ENCODE results near the gene SUZ12. TPM values are rescaled to one million over a fixed set of nuclear protein-coding genes. Genes with fewer than 3 reads are reported as not detected.
A peak's percentile ranks its signal among the peaks of the same experiment; 100 is the strongest.

Gene SUZ12
- total RNA-seq, 2 donors from 2014 or later, result 32.6 to 41.7 TPM

DNA sequence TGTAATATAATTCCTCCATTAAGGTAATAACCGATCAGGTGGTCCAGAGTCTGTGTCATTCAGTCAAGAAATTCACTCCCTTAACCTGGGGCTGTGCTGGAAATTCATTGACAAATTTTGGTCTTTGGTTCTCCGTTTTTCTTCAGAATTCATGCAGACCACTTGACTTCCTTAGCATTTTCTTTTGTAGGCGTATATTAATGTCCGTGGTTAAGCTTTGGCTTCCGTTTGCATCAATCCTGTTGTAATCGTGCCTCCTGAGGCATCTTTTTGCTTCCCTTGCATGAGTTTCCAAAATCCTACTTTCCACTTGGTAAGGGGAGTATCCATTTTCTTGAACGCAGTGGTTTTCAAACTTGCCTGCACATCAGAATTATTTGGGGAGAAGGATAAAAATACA, 79.4 kb downstream of the SUZ12 start:
- H3K9me3 ChIP-seq (ENCODE audit: control insufficient read depth, low read length), result no peaks in the 10 kb centered on the region
- H3K9me3 Mint-ChIP-seq, result no peaks in the 10 kb centered on the region
- peaks cover 24% of the 10 kb centered on the region for H3K36me3 ChIP-seq (ENCODE audit: control insufficient read depth, insufficient read depth, low read length)
- H3K4me3 Mint-ChIP-seq, result no peak overlapping the region
- no peak overlapping the region for H3K27ac Mint-ChIP-seq
- no peaks in the 10 kb centered on the region for H3K4me1 Mint-ChIP-seq
- DNase-seq, result no peak
- TF ChIP-seq, protein P1, sequence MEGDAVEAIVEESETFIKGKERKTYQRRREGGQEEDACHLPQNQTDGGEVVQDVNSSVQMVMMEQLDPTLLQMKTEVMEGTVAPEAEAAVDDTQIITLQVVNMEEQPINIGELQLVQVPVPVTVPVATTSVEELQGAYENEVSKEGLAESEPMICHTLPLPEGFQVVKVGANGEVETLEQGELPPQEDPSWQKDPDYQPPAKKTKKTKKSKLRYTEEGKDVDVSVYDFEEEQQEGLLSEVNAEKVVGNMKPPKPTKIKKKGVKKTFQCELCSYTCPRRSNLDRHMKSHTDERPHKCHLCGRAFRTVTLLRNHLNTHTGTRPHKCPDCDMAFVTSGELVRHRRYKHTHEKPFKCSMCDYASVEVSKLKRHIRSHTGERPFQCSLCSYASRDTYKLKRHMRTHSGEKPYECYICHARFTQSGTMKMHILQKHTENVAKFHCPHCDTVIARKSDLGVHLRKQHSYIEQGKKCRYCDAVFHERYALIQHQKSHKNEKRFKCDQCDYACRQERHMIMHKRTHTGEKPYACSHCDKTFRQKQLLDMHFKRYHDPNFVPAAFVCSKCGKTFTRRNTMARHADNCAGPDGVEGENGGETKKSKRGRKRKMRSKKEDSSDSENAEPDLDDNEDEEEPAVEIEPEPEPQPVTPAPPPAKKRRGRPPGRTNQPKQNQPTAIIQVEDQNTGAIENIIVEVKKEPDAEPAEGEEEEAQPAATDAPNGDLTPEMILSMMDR (conservative IDR thresholded peaks at IDR 0.05), result no peak
- no peaks in the 10 kb centered on the region for H3K4me1 ChIP-seq (ENCODE audit: control insufficient read depth, insufficient read depth, low read length)
- H3K9ac ChIP-seq (ENCODE audit: extremely low read depth, low read length, poor library complexity, severe bottlenecking), result no peak overlapping the region
- no peaks in the 10 kb centered on the region for H3K27me3 Mint-ChIP-seq (ENCODE audit: insufficient read depth)
- no peak overlapping the region for H3K4me3 ChIP-seq (ENCODE audit: low read length)
- peaks cover 34% of the 10 kb centered on the region for H3K36me3 Mint-ChIP-seq (ENCODE audit: low read depth)
- H3K27me3 ChIP-seq (ENCODE audit: control insufficient read depth, insufficient read depth, low read length, poor library complexity, severe bottlenecking), result no peaks in the 10 kb centered on the region
- 84 to 92% methylated on average over 5 to 7 of the region's 7 CpGs for WGBS, 2 experiments (ENCODE audit: insufficient coverage in 1 of 2, insufficient read length in 1 of 2)
- H3K27ac ChIP-seq (ENCODE audit: low read depth, low read length), result no peak overlapping the region

DNA sequence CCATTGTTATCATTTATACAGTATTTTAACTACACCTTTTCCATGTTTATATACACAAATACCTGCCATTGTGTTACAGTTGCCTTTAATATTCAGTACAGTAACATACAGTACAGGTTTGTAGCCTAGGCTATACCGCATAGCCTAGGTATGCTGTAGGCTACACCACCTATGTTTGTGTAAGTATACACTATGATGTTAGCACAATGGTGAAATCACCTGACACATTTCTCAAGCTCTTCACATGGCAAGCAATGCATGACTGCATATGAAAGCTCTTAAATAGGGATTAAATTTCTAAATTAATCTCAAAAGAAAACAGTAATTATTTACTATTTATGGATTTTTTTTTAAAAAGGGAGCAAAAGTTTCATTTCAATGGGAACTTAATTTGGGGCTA, 82.4 kb downstream of the SUZ12 start:
- Histone ChIP-seq H3K9me3 (ENCODE audit: control insufficient read depth, low read length) (no peaks in the 10 kb centered on the region), H3K36me3 (ENCODE audit: control insufficient read depth, insufficient read depth, low read length) (peaks cover 24% of the 10 kb centered on the region), H3K9ac (ENCODE audit: extremely low read depth, low read length, poor library complexity, severe bottlenecking) (no peak overlapping the region), H3K4me3 (ENCODE audit: low read length) (no peak overlapping the region), H3K4me1 (ENCODE audit: control insufficient read depth, insufficient read depth, low read length) (no peaks in the 10 kb centered on the region), H3K27ac (ENCODE audit: low read depth, low read length) (no peak overlapping the region), H3K27me3 (ENCODE audit: control insufficient read depth, insufficient read depth, low read length, poor library complexity, severe bottlenecking) (no peaks in the 10 kb centered on the region)
- H3K4me3 Mint-ChIP-seq, result no peak overlapping the region
- WGBS, 2 experiments (ENCODE audit: insufficient coverage in 1 of 2, insufficient read length in 1 of 2), result 83 to 92% methylated on average over 1 of the region's 1 CpG
- H3K27me3 Mint-ChIP-seq (ENCODE audit: insufficient read depth), result no peaks in the 10 kb centered on the region
- no peaks in the 10 kb centered on the region for H3K4me1 Mint-ChIP-seq
- TF ChIP-seq, protein P1 (conservative IDR thresholded peaks at IDR 0.05), result no peak
- no peaks in the 10 kb centered on the region for H3K9me3 Mint-ChIP-seq
- DNase-seq, result no peak
- no peak overlapping the region for H3K27ac Mint-ChIP-seq
- H3K36me3 Mint-ChIP-seq (ENCODE audit: low read depth), result peaks cover 41% of the 10 kb centered on the region

DNA sequence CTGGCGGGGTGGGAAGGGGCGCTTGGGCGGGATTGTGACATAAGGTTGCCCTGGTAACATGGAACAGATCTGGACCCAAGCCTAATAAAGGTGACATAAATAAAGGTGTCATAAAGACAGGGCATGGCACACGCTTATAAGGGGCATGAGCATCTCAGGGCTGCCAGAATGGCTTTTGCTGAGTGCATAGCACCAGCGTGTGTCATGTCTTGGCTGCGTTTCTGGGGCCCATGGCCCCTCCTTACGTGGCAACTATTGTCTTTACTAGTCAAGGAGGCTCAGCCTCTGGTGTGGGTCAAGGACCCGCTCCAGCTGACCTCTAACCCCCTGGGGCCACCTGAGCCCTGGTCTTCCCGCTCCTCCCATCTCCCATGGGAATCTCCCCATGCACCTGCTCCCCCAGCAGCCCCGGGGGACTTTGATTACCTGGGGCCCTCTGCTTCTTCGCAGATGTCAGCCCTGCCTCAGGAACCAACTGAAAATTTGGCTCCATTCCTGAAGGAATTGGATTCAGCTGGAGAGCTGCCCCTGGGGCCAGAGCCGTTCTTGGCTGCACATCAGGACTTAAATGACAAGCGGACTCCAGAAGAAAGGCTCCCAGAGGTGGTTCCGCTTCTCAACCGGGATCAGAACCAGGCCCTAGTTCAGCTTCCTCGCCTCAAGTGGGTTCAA, 84.3 kb downstream of the SUZ12 start:
- no peak for DNase-seq
- 91 to 93% methylated on average over 15 to 16 of the region's 16 CpGs for WGBS, 2 experiments (ENCODE audit: insufficient coverage in 1 of 2, insufficient read length in 1 of 2)
- Mint-ChIP-seq H3K27me3 (ENCODE audit: insufficient read depth) (no peaks in the 10 kb centered on the region), H3K4me3 (no peak overlapping the region), H3K9me3 (no peaks in the 10 kb centered on the region), H3K36me3 (ENCODE audit: low read depth) (peaks cover 38% of the 10 kb centered on the region), H3K27ac (no peak overlapping the region), H3K4me1 (no peaks in the 10 kb centered on the region)
- Histone ChIP-seq H3K9ac (ENCODE audit: extremely low read depth, low read length, poor library complexity, severe bottlenecking) (no peak overlapping the region), H3K27ac (ENCODE audit: low read depth, low read length) (peak overlapping the region; percentile 24), H3K9me3 (ENCODE audit: control insufficient read depth, low read length) (no peaks in the 10 kb centered on the region), H3K4me3 (ENCODE audit: low read length) (no peak overlapping the region), H3K36me3 (ENCODE audit: control insufficient read depth, insufficient read depth, low read length) (peaks cover 24% of the 10 kb centered on the region), H3K4me1 (ENCODE audit: control insufficient read depth, insufficient read depth, low read length) (no peaks in the 10 kb centered on the region), H3K27me3 (ENCODE audit: control insufficient read depth, insufficient read depth, low read length, poor library complexity, severe bottlenecking) (no peaks in the 10 kb centered on the region)
- TF ChIP-seq, protein P1 (conservative IDR thresholded peaks at IDR 0.05), result no peak
